ENCODE data around the gene SIK3. TPM values are rescaled to one million over a fixed set of nuclear protein-coding genes. Genes with fewer than 3 reads are reported as not detected.

Gene SIK3
- total RNA-seq, 4 donors from 2014 or later, result 14.1 to 77.0 (median 40.7) TPM

DNA sequence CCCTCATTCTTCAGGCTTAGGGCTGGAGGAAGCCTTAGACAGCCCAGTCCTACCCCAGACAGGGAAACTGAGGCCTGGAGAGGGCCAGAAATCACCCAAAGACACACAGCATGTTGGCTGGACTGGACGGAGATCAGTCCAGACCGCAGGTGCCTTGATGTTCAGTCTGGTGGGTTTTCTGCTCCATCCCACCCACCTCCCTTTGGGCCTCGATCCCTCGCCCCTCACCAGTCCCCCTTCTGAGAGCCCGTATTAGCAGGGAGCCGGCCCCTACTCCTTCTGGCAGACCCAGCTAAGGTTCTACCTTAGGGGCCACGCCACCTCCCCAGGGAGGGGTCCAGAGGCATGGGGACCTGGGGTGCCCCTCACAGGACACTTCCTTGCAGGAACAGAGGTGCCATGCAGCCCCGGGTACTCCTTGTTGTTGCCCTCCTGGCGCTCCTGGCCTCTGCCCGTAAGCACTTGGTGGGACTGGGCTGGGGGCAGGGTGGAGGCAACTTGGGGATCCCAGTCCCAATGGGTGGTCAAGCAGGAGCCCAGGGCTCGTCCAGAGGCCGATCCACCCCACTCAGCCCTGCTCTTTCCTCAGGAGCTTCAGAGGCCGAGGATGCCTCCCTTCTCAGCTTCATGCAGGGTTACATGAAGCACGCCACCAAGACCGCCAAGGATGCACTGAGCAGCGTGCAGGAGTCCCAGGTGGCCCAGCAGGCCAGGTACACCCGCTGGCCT lies 267.9 kb downstream of the SIK3 start:
- H3K4me3 ChIP-seq, result no peak overlapping the region
- no peaks in the 10 kb centered on the region for H3K36me3 ChIP-seq
- H3K9me3 ChIP-seq, result no peaks in the 10 kb centered on the region
- H3K4me1 ChIP-seq, result peaks cover 0 to 2% of the 10 kb centered on the region in 2 donors
- H3K27ac ChIP-seq, result no peak overlapping the region
- TF ChIP-seq CTCF (IDR thresholded peaks at IDR 0.05) (no peak), POLR2A (IDR thresholded peaks at IDR 0.05) (no peak)
- no peaks in the 10 kb centered on the region for H3K27me3 ChIP-seq
- no peak for DNase-seq
- intact Hi-C loops (cut with DNase I; ENCODE audit: low total_unique reads), result no loop called here

DNA sequence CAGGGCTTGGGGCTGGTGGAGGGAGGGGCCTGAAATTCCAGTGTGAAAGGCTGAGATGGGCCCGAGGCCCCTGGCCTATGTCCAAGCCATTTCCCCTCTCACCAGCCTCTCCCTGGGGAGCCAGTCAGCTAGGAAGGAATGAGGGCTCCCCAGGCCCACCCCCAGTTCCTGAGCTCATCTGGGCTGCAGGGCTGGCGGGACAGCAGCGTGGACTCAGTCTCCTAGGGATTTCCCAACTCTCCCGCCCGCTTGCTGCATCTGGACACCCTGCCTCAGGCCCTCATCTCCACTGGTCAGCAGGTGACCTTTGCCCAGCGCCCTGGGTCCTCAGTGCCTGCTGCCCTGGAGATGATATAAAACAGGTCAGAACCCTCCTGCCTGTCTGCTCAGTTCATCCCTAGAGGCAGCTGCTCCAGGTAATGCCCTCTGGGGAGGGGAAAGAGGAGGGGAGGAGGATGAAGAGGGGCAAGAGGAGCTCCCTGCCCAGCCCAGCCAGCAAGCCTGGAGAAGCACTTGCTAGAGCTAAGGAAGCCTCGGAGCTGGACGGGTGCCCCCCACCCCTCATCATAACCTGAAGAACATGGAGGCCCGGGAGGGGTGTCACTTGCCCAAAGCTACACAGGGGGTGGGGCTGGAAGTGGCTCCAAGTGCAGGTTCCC lies 268.6 kb downstream of the SIK3 start, which contains the start of gene APOC3:
Gene APOC3 (plus strand): TSS at position 383 of the 659 bp plus-strand sequence. CDS start 676 bp downstream, outside the sequence.
- Histone ChIP-seq H3K36me3 (no peaks in the 10 kb centered on the region), H3K4me1 (no peaks in the 10 kb centered on the region), H3K9me3 (no peaks in the 10 kb centered on the region), H3K27ac (no peak within 1 kb of the TSS), H3K27me3 (no peaks in the 10 kb centered on the region), H3K4me3 (no peak within 1 kb of the TSS)
- DNase-seq, result no peak
- TF ChIP-seq CTCF (IDR thresholded peaks at IDR 0.05) (no peak), POLR2A (IDR thresholded peaks at IDR 0.05) (no peak)
- intact Hi-C loops (cut with DNase I; ENCODE audit: low total_unique reads), result no loop called here

GRCh38 chr11:116828632-116829524 lies 269.4 kb downstream of the SIK3 start:
- Histone ChIP-seq H3K27ac (no peak overlapping the region), H3K4me3 (no peak overlapping the region), H3K9me3 (no peaks in the 10 kb centered on the region), H3K27me3 (no peaks in the 10 kb centered on the region), H3K36me3 (no peaks in the 10 kb centered on the region), H3K4me1 (no peaks in the 10 kb centered on the region)
- TF ChIP-seq CTCF (IDR thresholded peaks at IDR 0.05) (no peak), POLR2A (IDR thresholded peaks at IDR 0.05) (no peak)
- no peak for DNase-seq
- intact Hi-C loops (cut with DNase I; ENCODE audit: low total_unique reads), result no loop called here

DNA sequence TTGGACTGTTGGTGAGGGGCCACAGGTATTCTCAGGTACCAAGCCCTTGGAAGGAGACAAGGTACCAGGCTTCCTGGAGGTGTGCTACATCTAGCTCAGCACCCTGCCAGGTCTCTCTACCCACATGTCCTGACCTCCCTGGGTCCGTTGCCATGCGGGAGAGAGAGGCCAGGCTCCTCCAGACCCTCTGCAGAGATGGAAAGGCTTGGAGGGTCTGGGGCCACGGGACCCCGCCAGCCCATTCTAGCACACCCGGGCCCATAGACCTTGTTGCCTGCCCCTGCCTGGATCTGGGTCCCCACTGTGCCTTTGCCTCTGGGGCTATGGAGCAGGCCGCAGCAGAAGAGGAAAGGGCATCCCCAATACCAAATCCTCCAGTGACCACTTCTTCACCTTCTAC lies 270.8 kb downstream of the SIK3 start:
- Histone ChIP-seq H3K9me3 (no peaks in the 10 kb centered on the region), H3K27me3 (no peaks in the 10 kb centered on the region), H3K4me1 (no peaks in the 10 kb centered on the region), H3K27ac (no peak overlapping the region), H3K36me3 (no peaks in the 10 kb centered on the region), H3K4me3 (no peak overlapping the region)
- no peak for DNase-seq
- intact Hi-C loops (cut with DNase I; ENCODE audit: low total_unique reads), result no loop called here
- TF ChIP-seq CTCF (IDR thresholded peaks at IDR 0.05) (no peak), POLR2A (IDR thresholded peaks at IDR 0.05) (no peak)
